GM19099 (cell line): ENCODE data around the gene NDUFA11.

ENCODE experiments used
- POLR2A ChIP-seq: IDR thresholded peaks from 3 replicates; pipeline ENCODE4 v1.6.1; 2011; ENCODE audit warnings: low read depth; ENCODE audit not compliant: insufficient read length; ENCODE audit errors: extremely low read depth

NDUFA11 gene

GRCh38 chr19:5935473-5936291 lies 32.1 kb upstream of the NDUFA11 start:
- no peak for TF ChIP-seq POLR2A

- no peak for TF ChIP-seq POLR2A
Observed at GRCh38 chr19:5934774-5935472, 31.3 kb upstream of the NDUFA11 start.

GRCh38 chr19:5934069-5934401 lies 30.4 kb upstream of the NDUFA11 start:
- TF ChIP-seq POLR2A, result no peak

- TF ChIP-seq POLR2A, result no peak
Observed at GRCh38 chr19:5933391-5934068, 29.9 kb upstream of the NDUFA11 start.

- TF ChIP-seq POLR2A, result no peak
Observed at GRCh38 chr19:5932609-5933262, 29.1 kb upstream of the NDUFA11 start.

- no peak for TF ChIP-seq POLR2A
Observed at GRCh38 chr19:5932146-5932545, 28.6 kb upstream of the NDUFA11 start.

GRCh38 chr19:5931251-5931650 lies 27.7 kb upstream of the NDUFA11 start:
- TF ChIP-seq POLR2A, result no peak

GRCh38 chr19:5929625-5930024 lies 26.0 kb upstream of the NDUFA11 start:
- no peak for TF ChIP-seq POLR2A

GRCh38 chr19:5929179-5929578 lies 25.6 kb upstream of the NDUFA11 start:
- no peak for TF ChIP-seq POLR2A

GRCh38 chr19:5927441-5927821 lies 23.8 kb upstream of the NDUFA11 start:
- no peak for TF ChIP-seq POLR2A

GRCh38 chr19:5926641-5927440 lies 23.3 kb upstream of the NDUFA11 start:
- no peak for TF ChIP-seq POLR2A

- no peak for TF ChIP-seq POLR2A
Observed at GRCh38 chr19:5925830-5926427, 22.3 kb upstream of the NDUFA11 start.

- TF ChIP-seq POLR2A, result no peak
Observed at GRCh38 chr19:5923356-5923755, 19.8 kb upstream of the NDUFA11 start.

GRCh38 chr19:5922161-5922545 lies 18.6 kb upstream of the NDUFA11 start:
- no peak for TF ChIP-seq POLR2A
